SIG-M5 treated with dmso at 0.1 percent for 504 hours (cell line): ENCODE results near the gene WNT2B.

ENCODE experiments used
- DNase-seq: peaks from one replicate; lab custom pipeline; 2025; ENCODE audit not compliant: unreplicated experiment; lab: John Stamatoyannopoulos, UW

The WNT2B gene

GRCh38 chr1:112527266-112528010, 18.7 kb downstream of the WNT2B start:
- DNase-seq = no peak

- no peak for DNase-seq
Observed at GRCh38 chr1:112528076-112528475, 19.3 kb downstream of the WNT2B start.

GRCh38 chr1:112529301-112529700, 20.5 kb downstream of the WNT2B start:
- no peak for DNase-seq

GRCh38 chr1:112530832-112531231, 22.1 kb downstream of the WNT2B start:
- no peak for DNase-seq

- no peak for DNase-seq
Observed at GRCh38 chr1:112532064-112532463, 23.3 kb downstream of the WNT2B start.

- no peak for DNase-seq
Observed at GRCh38 chr1:112533029-112533428, 24.3 kb downstream of the WNT2B start.

GRCh38 chr1:112536561-112536960, 27.8 kb downstream of the WNT2B start:
- no peak for DNase-seq

- DNase-seq = no peak
Observed at GRCh38 chr1:112537456-112537855, 28.7 kb downstream of the WNT2B start.

- DNase-seq = no peak
Observed at GRCh38 chr1:112538883-112539282, 30.1 kb downstream of the WNT2B start.

GRCh38 chr1:112540226-112540794, 31.5 kb downstream of the WNT2B start:
- no peak for DNase-seq

- no peak for DNase-seq
Observed at GRCh38 chr1:112541299-112541698, 32.5 kb downstream of the WNT2B start.

GRCh38 chr1:112542206-112542973, 33.6 kb downstream of the WNT2B start:
- no peak for DNase-seq

GRCh38 chr1:112544011-112544688, 35.4 kb downstream of the WNT2B start:
- no peak for DNase-seq

- DNase-seq = no peak
Observed at GRCh38 chr1:112544751-112545150, 36.0 kb downstream of the WNT2B start.

- DNase-seq = no peak
Observed at GRCh38 chr1:112546076-112546475, 37.3 kb downstream of the WNT2B start.

GRCh38 chr1:112548547-112548946, 39.8 kb downstream of the WNT2B start:
- no peak for DNase-seq

- DNase-seq = no peak
Observed at GRCh38 chr1:112549590-112549989, 40.8 kb downstream of the WNT2B start.

- DNase-seq = no peak
Observed at GRCh38 chr1:112554411-112554810, 45.6 kb downstream of the WNT2B start.

- no peak for DNase-seq
Observed at GRCh38 chr1:112557385-112557784, 48.6 kb downstream of the WNT2B start.

- DNase-seq = no peak
Observed at GRCh38 chr1:112558634-112559033, 49.9 kb downstream of the WNT2B start.

- no peak for DNase-seq
Observed at GRCh38 chr1:112563341-112563740, 54.6 kb downstream of the WNT2B start.

GRCh38 chr1:112564081-112564480, 55.3 kb downstream of the WNT2B start:
- DNase-seq = no peak
